Upper lobe of left lung (tissue), 4 donors: ENCODE results near the gene NKD2.

Experiments used
- CTCF ChIP-seq, 6 experiments: fragments of 450-650 bp in 4 of 6; fragments of 200-600 bp in 2 of 6; sonication (generic) in 2 of 6; IDR thresholded peaks; one replicate each; pipeline ENCODE4 v1.5.1; 2016 to 2019; ENCODE audit warnings: antibody characterized with exemption in 6 of 6
- POLR2A ChIP-seq, 4 donors: fragments of 450-650 bp; IDR thresholded peaks; one replicate each; pipeline ENCODE4 v1.5.1; 2016 to 2017; ENCODE audit warnings: antibody characterized with exemption in 4 of 4, mild to moderate bottlenecking in 2 of 4

GRCh38 chr5:981456-981855 is 27.1 kb upstream of the NKD2 start:
- TF ChIP-seq CTCF (IDR thresholded peaks at IDR 0.05) (no peak), POLR2A (IDR thresholded peaks at IDR 0.05) (no peak)
